K562 (cell line): ENCODE measurements around the gene NDUFB1. TPM values are rescaled to one million over a fixed set of nuclear protein-coding genes. Genes with fewer than 3 reads are reported as not detected.

Experiments used
- ATAC-seq: fragments of 200-7000 bp; cut with Tn5 transposase; 3 replicates; pipeline ENCODE4 v1.9.1; 2020; ENCODE audit warnings: moderate library complexity
- BruUV-seq: library from RNA; stranded (reverse); fragments of 400-500 nt; replicated peaks from 2 replicates; lab custom pipeline; 2021; lab: Mats Ljungman, UMichigan
- CTCF ChIA-PET: fragments of 300-600 bp; formaldehyde crosslinking; extraction: SDS; loops from one replicate; lab custom pipeline; 2021; ENCODE audit warnings: low intra/inter-chr PET ratio; lab: Yijun Ruan, JAX
- POLR2A ChIA-PET: fragments of 300-600, 350-650 bp; sonication (Branson Sonifier 250); formaldehyde crosslinking; extraction: SDS; loops from one replicate; lab custom pipeline; 2021; ENCODE audit warnings: antibody characterized with exemption, inconsistent platforms; lab: Yijun Ruan, JAX
- DNase-seq, 4 experiments: peaks; one replicate each; pipeline versions ENCODE4 v3.0.0 to v3.0.0-alpha.2; 2011 to 2018; ENCODE audit warnings: low spot score in 3 of 4, mixed read lengths in 3 of 4; ENCODE audit errors: extremely low read depth in 1 of 4
- FAIRE-seq: peaks from 2 replicates; lab custom pipeline; 2011; peaks lifted over from hg19 to GRCh38; lab: Jason Lieb, UNC
- H2AFZ ChIP-seq: 2 replicates; pipeline ENCODE4 v1.6.0; 2011; ENCODE audit warnings: low read depth, low read length, control low read depth, inconsistent platforms
- H3K27ac ChIP-seq: fragments of 200-600 bp; 3 replicates; pipeline ENCODE4 v1.8.0; 2011; ENCODE audit warnings: low read depth, mild to moderate bottlenecking, control low read depth, inconsistent platforms, low read length, moderate library complexity, mixed read lengths; ENCODE audit errors: extremely low read depth
- H3K27me3 ChIP-seq, 2 experiments: fragments of 300-600 bp in 1 of 2; 2 replicates in 1 of 2; 3 replicates in 1 of 2; pipeline versions ENCODE4 v1.6.0 to v1.8.0; 2011; ENCODE audit warnings: inconsistent platforms in 2 of 2, low read length in 2 of 2, mild to moderate bottlenecking in 1 of 2, mixed read lengths in 1 of 2, moderate library complexity in 1 of 2; ENCODE audit not compliant: control insufficient read depth in 2 of 2, insufficient read depth in 2 of 2
- H3K36me3 ChIP-seq: fragments of 300-600 bp; 3 replicates; pipeline ENCODE4 v1.8.0; 2011; ENCODE audit warnings: mild to moderate bottlenecking, low read length, inconsistent platforms; ENCODE audit not compliant: control insufficient read depth, insufficient read depth
- H3K4me1 ChIP-seq, 2 experiments: fragments of 200-600 bp in 1 of 2; replicated peaks in 1 of 2; 2 replicates in 1 of 2; 3 replicates in 1 of 2; pipeline versions ENCODE4 v1.5.1 to v1.8.0; 2011; ENCODE audit warnings: inconsistent platforms in 2 of 2, low read length in 2 of 2, mild to moderate bottlenecking in 1 of 2, mixed read lengths in 1 of 2, moderate library complexity in 1 of 2; ENCODE audit not compliant: control insufficient read depth in 2 of 2, insufficient read depth in 2 of 2
- H3K4me2 ChIP-seq: 2 replicates; pipeline ENCODE4 v1.6.1; 2011; ENCODE audit warnings: low read length, control low read depth, inconsistent platforms, mixed read lengths; ENCODE audit not compliant: insufficient read depth
- H3K4me3 ChIP-seq: fragments of 200-600 bp; sonication (generic), shearing (Covaris generic); 2 replicates; pipeline ENCODE4 v1.5.1; 2016; ENCODE audit warnings: control low read depth, inconsistent platforms
- H3K79me2 ChIP-seq: fragments of 200-600 bp; 3 replicates; pipeline ENCODE4 v1.8.0; 2011; ENCODE audit warnings: low read length, inconsistent platforms; ENCODE audit not compliant: control insufficient read depth, insufficient read depth
- H3K9ac ChIP-seq, 2 experiments: 2 replicates each; pipeline versions ENCODE4 v1.6.0 to v1.6.1; 2011; ENCODE audit warnings: low read depth in 2 of 2, low read length in 2 of 2, control low read depth in 1 of 2, inconsistent platforms in 1 of 2, mild to moderate bottlenecking in 1 of 2, mixed read lengths in 1 of 2; ENCODE audit not compliant: insufficient read depth in 1 of 2
- H3K9me1 ChIP-seq: one replicate; pipeline ENCODE4 v1.6.0; 2011; ENCODE audit warnings: inconsistent platforms, mild to moderate bottlenecking, low read length, moderate library complexity; ENCODE audit not compliant: control insufficient read depth, insufficient read depth
- H3K9me3 ChIP-seq: replicated peaks from 2 replicates; pipeline ENCODE4 v1.5.1; 2011; ENCODE audit warnings: low read depth, low read length, inconsistent platforms; ENCODE audit not compliant: control insufficient read depth, insufficient read depth
- H4K20me1 ChIP-seq: replicated peaks from 2 replicates; pipeline ENCODE4 v1.6.1; 2011; ENCODE audit warnings: low read length, inconsistent platforms, mixed read lengths; ENCODE audit not compliant: control insufficient read depth, insufficient read depth
- CBX3 ChIP-seq, 2 experiments: IDR thresholded peaks; 1 replicate in 1 of 2; 2 replicates in 1 of 2; pipeline ENCODE4 v1.6.1; 2012; ENCODE audit warnings: inconsistent platforms in 2 of 2, low read length in 2 of 2, borderline replicate concordance in 1 of 2, control low read depth in 1 of 2
- CTBP1 ChIP-seq: fragments of 450-650 bp; IDR thresholded peaks from 2 replicates; pipeline ENCODE4 v1.6.1; 2016; ENCODE audit warnings: borderline replicate concordance
- E2F3 ChIP-seq: fragments of 250-450 bp; sonication (Bioruptor Pico); IDR thresholded peaks from 2 replicates; pipeline ENCODE4 v1.4.0; 2020; ENCODE audit warnings: mild to moderate bottlenecking
- FOXP1 ChIP-seq: sonication (generic); formaldehyde crosslinking; IDR thresholded peaks from 2 replicates; pipeline ENCODE4 v1.8.0; 2022; ENCODE audit warnings: mild to moderate bottlenecking, missing genetic modification reagents
- HMG20A ChIP-seq: fragments of 450-650 bp; formaldehyde crosslinking; conservative IDR thresholded peaks from 2 replicates; pipeline ENCODE4 v1.4.0; 2020; ENCODE audit warnings: mild to moderate bottlenecking, mixed read lengths
- HMG20B ChIP-seq: fragments of 250-450 bp; sonication (Bioruptor Pico); IDR thresholded peaks from 2 replicates; pipeline ENCODE4 v1.5.0; 2021; ENCODE audit warnings: mild to moderate bottlenecking
- MCM5 ChIP-seq: fragments of 450-650 bp; IDR thresholded peaks from 2 replicates; pipeline ENCODE4 v1.6.1; 2016; ENCODE audit warnings: low read depth
- NCOR1 ChIP-seq: fragments of 450-650 bp; IDR thresholded peaks from 2 replicates; pipeline ENCODE4 v1.6.1; 2016; ENCODE audit warnings: mild to moderate bottlenecking, moderate library complexity
- OTX1 ChIP-seq: fragments of 450-650 bp; formaldehyde crosslinking; IDR thresholded peaks from 2 replicates; pipeline ENCODE4 v1.4.0; 2022; ENCODE audit warnings: mild to moderate bottlenecking
- PATZ1 ChIP-seq: fragments of 250-450 bp; sonication (Bioruptor Pico); IDR thresholded peaks from 2 replicates; pipeline ENCODE4 v1.5.0; 2020; ENCODE audit warnings: mild to moderate bottlenecking, borderline replicate concordance
- PHF20 ChIP-seq: fragments of 450-650 bp; IDR thresholded peaks from 2 replicates; pipeline ENCODE4 v1.6.1; 2018; ENCODE audit not compliant: partially characterized antibody
- SMARCC2 ChIP-seq: fragments of 450-650 bp; IDR thresholded peaks from 2 replicates; pipeline ENCODE4 v1.6.1; 2017; ENCODE audit warnings: antibody characterized with exemption, moderate library complexity, mild to moderate bottlenecking, low read depth
- USF2 ChIP-seq: sonication (generic); formaldehyde crosslinking; IDR thresholded peaks from 2 replicates; pipeline ENCODE4 v1.5.0; 2020; ENCODE audit warnings: missing genetic modification reagents
- ZNF57 ChIP-seq: fragments of 450-650 bp; formaldehyde crosslinking; IDR thresholded peaks from 2 replicates; pipeline ENCODE4 v1.4.0; 2020; ENCODE audit warnings: mild to moderate bottlenecking, moderate library complexity
- WGBS: fragments of 100-300 bp; shearing (Covaris generic); methylation state at CpG from one replicate; pipeline ENCODE4 v1.1.6; 2016; ENCODE audit warnings: low coverage, mixed read lengths; ENCODE audit not compliant: insufficient coverage; ENCODE audit errors: missing lambda C conversion rate; 5-methylcytosine and 5-hydroxymethylcytosine counted together
- in situ Hi-C: fragments of 300-500 bp; cut with MboI; formaldehyde crosslinking; loops from 4 replicates; pipeline ENCODE4 v1.15.0; 2018; ENCODE audit warnings: inconsistent platforms, mixed read lengths
- intact Hi-C: fragments of 100-400 bp; cut with micrococcal nuclease; formaldehyde crosslinking; loops from 2 replicates; pipeline ENCODE4 v1.14.2; 2022
- polyA plus RNA-seq, 8 experiments: library from polyadenylated mRNA; depleted of rRNA in 4 of 8; stranded (reverse) in 5 of 8; unstranded in 3 of 8; fragments of >200 nt; fragmentation: Nextera tagmentation in 2 of 8; fragmentation: Illumina TruSeq in 1 of 8; extraction: Ambion mirVana in 2 of 8; extraction: Trizol in 1 of 8; gene quantifications; 2 replicates each; pipeline versions ENCODE4 v1.2.1 to v1.2.3, GENCODE V29; 2011 to 2014; ENCODE audit warnings: inconsistent platforms in 1 of 8, missing spikeins in 1 of 8
- total RNA-seq, 7 experiments: library from RNA; depleted of rRNA in 6 of 7; stranded (reverse); fragments of >200 nt in 6 of 7; fragmentation: Illumina TruSeq in 2 of 7; extraction: Trizol in 2 of 7; gene quantifications; 2 replicates each; pipeline versions ENCODE4 v1.2.1 to v1.2.3, GENCODE V29; 2011 to 2021; ENCODE audit warnings: low replicate concordance in 1 of 7

Gene NDUFB1
- total and polyA plus RNA-seq, 9 of the 15 experiments (the other 6 are each of a cell fraction or from before 2014, with no cell fraction given): 102 to 767 (median 325) TPM

- Histone ChIP-seq H3K9ac (peak overlapping the region; percentile 99 to 100), H2AFZ (peak overlapping the region; percentile 99; the same call in 1 of the 2 replicates), H3K4me3 (peak overlapping the region; percentile 95), H3K27me3 (no peaks in the 10 kb centered on the region), H4K20me1 (no peaks in the 10 kb centered on the region), H3K27ac (peak overlapping the region; percentile 99), H3K36me3 (peaks cover 61% of the 10 kb centered on the region), H3K4me1 (peaks cover 12% of the 10 kb centered on the region in 2 experiments; a peak in 4 of 5 replicates), H3K9me3 (no peaks in the 10 kb centered on the region), H3K4me2 (peak overlapping the region; percentile 93), H3K79me2 (peaks cover 60% of the 10 kb centered on the region), H3K9me1 (no peaks in the 10 kb centered on the region)
- DNase-seq (no peak), ATAC-seq (peak; percentile 39), FAIRE-seq (no peak)
- WGBS: 0% methylated on average over 5 of the region's 9 CpGs
- in situ Hi-C loops: no loop called here
- TF ChIP-seq FOXP1 (no peak), E2F3 (CRISPR knock-in tag) (no peak), SMARCC2 (no peak), USF2 (CRISPR knock-in tag) (no peak), MCM5 (no peak), PHF20 (no peak), CTBP1 (no peak), OTX1 (no peak), HMG20B (CRISPR knock-in tag) (no peak), ZNF57 (CRISPR knock-in tag) (no peak), HMG20A (CRISPR knock-in tag) (no peak), NCOR1 (no peak), CBX3 (IDR thresholded peaks at IDR 0.05; ENCODE audit: borderline replicate concordance in 1 of 2, low read length in 2 of 2) (no peak), PATZ1 (CRISPR knock-in tag) (no peak)
- intact Hi-C loops: no loop called here
- no TSS peak for BruUV-seq
- ChIA-PET CTCF (no interaction called here), POLR2A (interaction anchor here (0.7 to 4.1 kb wide), 3 partner anchors 12 to 172 kb away, joined by 5 to 47 read pairs (median 26); partner anchors contain the start of gene ATXN3)
Observed at GRCh38 chr14:92122761-92123160, 1.3 kb upstream of the NDUFB1 start.
